Renal pelvis (tissue), 4 donors: ENCODE results near the gene TMCC1. TPM values are rescaled to one million over a fixed set of nuclear protein-coding genes. Genes with fewer than 3 reads are reported as not detected.

Experiments
- DNase-seq: peaks from one replicate; pipeline ENCODE4 v3.0.0-alpha.2; 2013
- polyA plus RNA-seq, 3 donors: library from polyadenylated mRNA; unstranded; fragments of 120-200 nt; gene quantifications; one replicate each; pipeline ENCODE4 v1.2.1, GENCODE V29; 2013; ENCODE audit not compliant: insufficient read length in 3 of 3

Gene TMCC1
- polyA plus RNA-seq, 3 donors = 22.2 to 28.4 (median 22.8) TPM

- no peak for DNase-seq
These were observed 294.4 kb downstream of the TMCC1 start for GRCh38 chr3:129599073-129599472.

GRCh38 chr3:129598484-129598883, 295.0 kb downstream of the TMCC1 start:
- no peak for DNase-seq

GRCh38 chr3:129598000-129598381, 295.5 kb downstream of the TMCC1 start:
- DNase-seq = no peak

Other genes with a start within 250 kb of the TMCC1 start
- gene TRH, start 81.0 kb upstream of the TMCC1 start, polyA plus RNA-seq = under 1 TPM; 0.36 to 0.47 (median 0.43) TPM
- gene ALG1L2, start 188.1 kb upstream of the TMCC1 start, polyA plus RNA-seq = 1 to 10 TPM; 1.2 to 2.9 (median 2.8) TPM